HTR-8/SVneo (cell line): ENCODE measurements around the gene AGO3.
A peak's percentile ranks its signal among the peaks of the same experiment; 100 is the strongest.
"Not testable (repeated sequence)": the region's sequence is repeated elsewhere in the genome, so short reads cannot be mapped to it uniquely, and the experiment has no call there.

Experiments used
- DNase-seq: peaks from one replicate; pipeline ENCODE4 v3.0.0; 2011; ENCODE audit warnings: low spot score, mixed read lengths; ENCODE audit not compliant: insufficient read length
- FAIRE-seq: peaks from 2 replicates; lab custom pipeline; 2011; peaks lifted over from hg19 to GRCh38; lab: Jason Lieb, UNC

The AGO3 gene

GRCh38 chr1:35930593-35931445 is at the start of gene AGO3:
TSS of gene AGO3 (plus strand) at chr1:35931105. CDS start at chr1:35931427, 322 bp downstream.
- FAIRE-seq (no peak), DNase-seq (peak; percentile 71)

- DNase-seq (no peak), FAIRE-seq (no peak)
Observed at GRCh38 chr1:35881850-35882273, 49.0 kb upstream of the AGO3 start.

- FAIRE-seq = no peak
- no peak for DNase-seq
Observed at GRCh38 chr1:35882586-35882944, 48.3 kb upstream of the AGO3 start.

- FAIRE-seq = peak; percentile 78
- peak; percentile 97 for DNase-seq
Observed at GRCh38 chr1:35882945-35883634, 47.8 kb upstream of the AGO3 start, which contains the start of gene AGO1. TSS of gene AGO1 (plus strand) at chr1:35883209. CDS start at chr1:35883422, 213 bp downstream.

GRCh38 chr1:35883635-35884101 is 47.2 kb upstream of the AGO3 start:
- FAIRE-seq (no peak), DNase-seq (peak; percentile 66)

- FAIRE-seq (no peak), DNase-seq (no peak)
Observed at GRCh38 chr1:35884934-35885333, 46.0 kb upstream of the AGO3 start.

GRCh38 chr1:35885961-35886558 is 44.8 kb upstream of the AGO3 start:
- no peak for DNase-seq
- FAIRE-seq = no peak

- DNase-seq (no peak), FAIRE-seq (no peak)
Observed at GRCh38 chr1:35886577-35887431, 44.1 kb upstream of the AGO3 start.

GRCh38 chr1:35887508-35887907 is 43.4 kb upstream of the AGO3 start:
- DNase-seq = no peak
- FAIRE-seq = no peak

- FAIRE-seq = no peak
- DNase-seq = no peak
Observed at GRCh38 chr1:35888255-35888654, 42.6 kb upstream of the AGO3 start.

- DNase-seq, FAIRE-seq: not testable (repeated sequence)
Observed at GRCh38 chr1:35888981-35889380, 41.9 kb upstream of the AGO3 start.

GRCh38 chr1:35893051-35893879 is 37.6 kb upstream of the AGO3 start:
- FAIRE-seq (peak; percentile 44), DNase-seq (no peak)

GRCh38 chr1:35894183-35894582 is 36.7 kb upstream of the AGO3 start:
- no peak for DNase-seq
- no peak for FAIRE-seq

- no peak for DNase-seq
- FAIRE-seq = no peak
Observed at GRCh38 chr1:35894656-35895055, 36.2 kb upstream of the AGO3 start.

- DNase-seq (no peak), FAIRE-seq (no peak)
Observed at GRCh38 chr1:35899941-35900340, 31.0 kb upstream of the AGO3 start.

GRCh38 chr1:35901235-35901634 is 29.7 kb upstream of the AGO3 start:
- no peak for DNase-seq
- no peak for FAIRE-seq

GRCh38 chr1:35902671-35903070 is 28.2 kb upstream of the AGO3 start:
- FAIRE-seq (no peak), DNase-seq (no peak)

GRCh38 chr1:35914717-35915116 is 16.2 kb upstream of the AGO3 start:
- DNase-seq (no peak), FAIRE-seq (no peak)

- FAIRE-seq = no peak
Observed at GRCh38 chr1:35915693-35916092, 15.2 kb upstream of the AGO3 start.

More at GRCh38 chr1:35915693-35916092, 15.2 kb upstream of the AGO3 start:
- no peak for DNase-seq
